ENCODE data around the gene TEX14. TPM values are rescaled to one million over a fixed set of nuclear protein-coding genes. Genes with fewer than 3 reads are reported as not detected.
"Not testable (repeated sequence)": the region's sequence is repeated elsewhere in the genome, so short reads cannot be mapped to it uniquely, and the experiment has no call there.

Gene TEX14
- total and polyA plus RNA-seq, 2 experiments from 2014 or later: 0.15 TPM; not detected in 1

- Histone ChIP-seq H4K20me1 (ENCODE audit: insufficient read depth) (no peaks in the 10 kb centered on the region), H3K9ac (no peak overlapping the region), H3K9me2 (ENCODE audit: insufficient read depth) (no peaks in the 10 kb centered on the region), H3K9me3 (ENCODE audit: low read depth) (no peaks in the 10 kb centered on the region), H3K36me3 (ENCODE audit: low read depth) (no peaks in the 10 kb centered on the region), H3K4me2 (ENCODE audit: unreplicated experiment) (no peak overlapping the region), H3K4me3 (no peak overlapping the region), H2AFZ (no peak overlapping the region), H3K79me2 (ENCODE audit: insufficient read depth) (no peaks in the 10 kb centered on the region), H3K27ac (no peak overlapping the region), H3F3A (ENCODE audit: insufficient read depth) (no peaks in the 10 kb centered on the region), H3K27me3 (replicated peaks; ENCODE audit: insufficient read depth) (no peaks in the 10 kb centered on the region; the same call in 1 of the 2 replicates), H3K4me1 (ENCODE audit: insufficient read depth) (no peaks in the 10 kb centered on the region)
- no peak for DNase-seq
- 51 to 57% methylated on average over 12 of the region's 12 CpGs for WGBS, 2 experiments (ENCODE audit: low coverage in 1 of 2, low lambda C conversion rate in 2 of 2, missing lambda C conversion rate in 2 of 2)
- TF ChIP-seq EZH2 (IDR thresholded peaks at IDR 0.05; ENCODE audit: insufficient read depth, poor library complexity, severe bottlenecking): no peak
- no peak for TF ChIP-seq EZH2phosphoT487 (IDR thresholded peaks at IDR 0.05; ENCODE audit: insufficient read depth, low read depth)
- in situ Hi-C loops (cut with MboI): no loop called here
Measured at GRCh38 chr17:58679263-58680037, 12.4 kb downstream of the TEX14 start.

- in situ Hi-C loops (cut with MboI); H3K9me2 ChIP-seq (ENCODE audit: insufficient read depth); H3K9ac ChIP-seq; H3K4me2 ChIP-seq (ENCODE audit: unreplicated experiment); H3K27ac ChIP-seq; H3K9me3 ChIP-seq (ENCODE audit: low read depth); H3K4me1 ChIP-seq (ENCODE audit: insufficient read depth); H3K79me2 ChIP-seq (ENCODE audit: insufficient read depth); H3F3A ChIP-seq (ENCODE audit: insufficient read depth); H3K36me3 ChIP-seq (ENCODE audit: low read depth); H4K20me1 ChIP-seq (ENCODE audit: insufficient read depth); H3K4me3 ChIP-seq; DNase-seq; H3K27me3 ChIP-seq (replicated peaks; ENCODE audit: insufficient read depth); H2AFZ ChIP-seq: not testable (repeated sequence)
- 70 to 75% methylated on average over 5 of the region's 5 CpGs for WGBS, 2 experiments (ENCODE audit: low coverage in 1 of 2, low lambda C conversion rate in 2 of 2, missing lambda C conversion rate in 2 of 2)
Measured at GRCh38 chr17:58678287-58678686, 13.6 kb downstream of the TEX14 start.

GRCh38 chr17:58677194-58677880, 14.5 kb downstream of the TEX14 start:
- no peak for TF ChIP-seq EZH2 (IDR thresholded peaks at IDR 0.05; ENCODE audit: insufficient read depth, poor library complexity, severe bottlenecking)
- DNase-seq: peak; percentile 17
- no peak overlapping the region for H3K4me2 ChIP-seq (ENCODE audit: unreplicated experiment)
- no peaks in the 10 kb centered on the region; the same call in 1 of the 2 replicates for H3K27me3 ChIP-seq (replicated peaks; ENCODE audit: insufficient read depth)
- H4K20me1 ChIP-seq (ENCODE audit: insufficient read depth): no peaks in the 10 kb centered on the region
- H3K79me2 ChIP-seq (ENCODE audit: insufficient read depth): no peaks in the 10 kb centered on the region
- H3K4me3 ChIP-seq: no peak overlapping the region
- H2AFZ ChIP-seq: no peak overlapping the region
- no peaks in the 10 kb centered on the region for H3K9me2 ChIP-seq (ENCODE audit: insufficient read depth)
- in situ Hi-C loops (cut with MboI): no loop called here
- no peak overlapping the region for H3K9ac ChIP-seq
- H3K9me3 ChIP-seq (ENCODE audit: low read depth): no peaks in the 10 kb centered on the region
- H3K4me1 ChIP-seq (ENCODE audit: insufficient read depth): no peaks in the 10 kb centered on the region
- 55 to 65% methylated on average over 4 of the region's 4 CpGs for WGBS, 2 experiments (ENCODE audit: low coverage in 1 of 2, low lambda C conversion rate in 2 of 2, missing lambda C conversion rate in 2 of 2)
- H3K36me3 ChIP-seq (ENCODE audit: low read depth): no peaks in the 10 kb centered on the region
- H3F3A ChIP-seq (ENCODE audit: insufficient read depth): no peaks in the 10 kb centered on the region
- H3K27ac ChIP-seq: no peak overlapping the region

GRCh38 chr17:58671969-58672368, 19.9 kb downstream of the TEX14 start:
- WGBS, 2 experiments (ENCODE audit: low coverage in 1 of 2, low lambda C conversion rate in 2 of 2, missing lambda C conversion rate in 2 of 2): 73 to 81% methylated on average over 3 of the region's 3 CpGs

More at GRCh38 chr17:58671969-58672368, 19.9 kb downstream of the TEX14 start:
- Histone ChIP-seq H3F3A (ENCODE audit: insufficient read depth) (no peaks in the 10 kb centered on the region), H3K9me2 (ENCODE audit: insufficient read depth) (no peaks in the 10 kb centered on the region), H3K4me2 (ENCODE audit: unreplicated experiment) (no peak overlapping the region), H4K20me1 (ENCODE audit: insufficient read depth) (no peaks in the 10 kb centered on the region), H3K27me3 (replicated peaks; ENCODE audit: insufficient read depth) (no peaks in the 10 kb centered on the region), H3K9me3 (ENCODE audit: low read depth) (no peaks in the 10 kb centered on the region), H3K27ac (no peak overlapping the region), H3K9ac (no peak overlapping the region), H3K4me1 (ENCODE audit: insufficient read depth) (no peaks in the 10 kb centered on the region), H3K79me2 (ENCODE audit: insufficient read depth) (no peaks in the 10 kb centered on the region), H2AFZ (no peak overlapping the region), H3K4me3 (no peak overlapping the region), H3K36me3 (ENCODE audit: low read depth) (no peaks in the 10 kb centered on the region)
- TF ChIP-seq EZH2 (IDR thresholded peaks at IDR 0.05; ENCODE audit: insufficient read depth, poor library complexity, severe bottlenecking) (no peak), EZH2phosphoT487 (IDR thresholded peaks at IDR 0.05; ENCODE audit: insufficient read depth, low read depth) (no peak)
- DNase-seq: no peak
- in situ Hi-C loops (cut with MboI): no loop called here

Measured in GM23248 (cell line).